Liver (tissue), 9 donors: ENCODE measurements around the gene SKIC8. TPM values are rescaled to one million over a fixed set of nuclear protein-coding genes. Genes with fewer than 3 reads are reported as not detected.

Source experiments
- DNase-seq: peaks from one replicate; pipeline ENCODE4 v3.0.0-alpha.2; 2017; ENCODE audit warnings: low spot score
- H3K27ac ChIP-seq, 2 donors: one replicate each; pipeline ENCODE4 v1.7.0; 2013; ENCODE audit warnings: inconsistent platforms in 2 of 2, low read length in 2 of 2, control low read depth in 1 of 2, low read depth in 1 of 2, mild to moderate bottlenecking in 1 of 2
- H3K27me3 ChIP-seq, 4 donors: one replicate each; pipeline versions ENCODE4 v1.6.1 to v1.7.0; 2013; ENCODE audit warnings: low read length in 3 of 4, inconsistent platforms in 1 of 4, mild to moderate bottlenecking in 1 of 4, moderate library complexity in 1 of 4; ENCODE audit not compliant: control insufficient read depth in 4 of 4, insufficient read depth in 4 of 4
- H3K36me3 ChIP-seq, 4 donors: one replicate each; pipeline versions ENCODE4 v1.6.1 to v1.7.0; 2013; ENCODE audit warnings: low read length in 3 of 4, mild to moderate bottlenecking in 3 of 4, low read depth in 1 of 4, moderate library complexity in 1 of 4; ENCODE audit not compliant: control insufficient read depth in 4 of 4, insufficient read depth in 3 of 4
- H3K4me1 ChIP-seq, 4 donors: one replicate each; pipeline versions ENCODE4 v1.6.1 to v1.7.0; 2013; ENCODE audit warnings: low read length in 3 of 4, mild to moderate bottlenecking in 3 of 4, moderate library complexity in 1 of 4; ENCODE audit not compliant: control insufficient read depth in 4 of 4, insufficient read depth in 4 of 4
- H3K4me3 ChIP-seq, 3 donors: one replicate each; pipeline versions ENCODE4 v1.6.1 to v1.7.0; 2013; ENCODE audit warnings: low read length in 3 of 3, control low read depth in 1 of 3, low read depth in 1 of 3, mild to moderate bottlenecking in 1 of 3
- H3K9ac ChIP-seq, 2 donors: one replicate each; pipeline ENCODE4 v1.7.0; 2013; ENCODE audit warnings: low read length in 2 of 2, mild to moderate bottlenecking in 2 of 2, moderate library complexity in 2 of 2, control low read depth in 1 of 2, low read depth in 1 of 2
- H3K9me3 ChIP-seq, 4 donors: one replicate each; pipeline versions ENCODE4 v1.6.1 to v1.7.0; 2013; ENCODE audit warnings: low read length in 3 of 4; ENCODE audit not compliant: control insufficient read depth in 4 of 4
- ATF3 ChIP-seq: IDR thresholded peaks from 2 replicates; pipeline ENCODE4 v1.6.1; 2016; ENCODE audit warnings: antibody characterized with exemption
- CTCF ChIP-seq: fragments of 150-350 bp; IDR thresholded peaks from 2 replicates; pipeline ENCODE4 v1.5.1; 2017; ENCODE audit warnings: improper control_type of control experiment, low read depth, low read length; ENCODE audit not compliant: missing input control
- EGR1 ChIP-seq, 2 donors: IDR thresholded peaks; 2 replicates each; pipeline ENCODE4 v1.6.1; 2016 to 2018; ENCODE audit warnings: antibody characterized with exemption in 2 of 2, low read depth in 2 of 2
- FOXA1 ChIP-seq: IDR thresholded peaks from 2 replicates; pipeline ENCODE4 v1.6.1; 2016; ENCODE audit warnings: antibody characterized with exemption
- FOXA2 ChIP-seq: IDR thresholded peaks from 2 replicates; pipeline ENCODE4 v1.6.1; 2016; ENCODE audit warnings: antibody characterized with exemption
- GABPA ChIP-seq, 2 donors: IDR thresholded peaks in 1 of 2; conservative IDR thresholded peaks in 1 of 2; 2 replicates each; pipeline ENCODE4 v1.6.1; 2016; ENCODE audit warnings: antibody characterized with exemption in 2 of 2, mild to moderate bottlenecking in 1 of 2, moderate library complexity in 1 of 2
- HNF4A ChIP-seq, 2 donors: conservative IDR thresholded peaks; 2 replicates each; pipeline ENCODE4 v1.6.1; 2016; ENCODE audit warnings: antibody characterized with exemption in 2 of 2, mild to moderate bottlenecking in 2 of 2
- HNF4G ChIP-seq: IDR thresholded peaks from 2 replicates; pipeline ENCODE4 v1.6.1; 2016; ENCODE audit warnings: antibody characterized with exemption
- JUND ChIP-seq, 2 donors: IDR thresholded peaks; 2 replicates each; pipeline ENCODE4 v1.6.1; 2016; ENCODE audit warnings: antibody characterized with exemption in 2 of 2
- MAX ChIP-seq: IDR thresholded peaks from 2 replicates; pipeline ENCODE4 v1.6.1; 2016; ENCODE audit warnings: antibody characterized with exemption
- NR2F2 ChIP-seq: IDR thresholded peaks from 2 replicates; pipeline ENCODE4 v1.6.1; 2016; ENCODE audit warnings: antibody characterized with exemption
- RAD21 ChIP-seq, 2 donors: IDR thresholded peaks; 2 replicates each; pipeline ENCODE4 v1.6.1; 2016; ENCODE audit warnings: antibody characterized with exemption in 2 of 2, mild to moderate bottlenecking in 2 of 2
- REST ChIP-seq: IDR thresholded peaks from 2 replicates; pipeline ENCODE4 v1.6.1; 2016; ENCODE audit warnings: antibody characterized with exemption, mild to moderate bottlenecking
- RXRA ChIP-seq, 2 donors: IDR thresholded peaks; 2 replicates each; pipeline ENCODE4 v1.6.1; 2017 to 2018; ENCODE audit warnings: antibody characterized with exemption in 2 of 2, mild to moderate bottlenecking in 1 of 2
- SP1 ChIP-seq: IDR thresholded peaks from 2 replicates; pipeline ENCODE4 v1.6.1; 2018; ENCODE audit warnings: antibody characterized with exemption, mild to moderate bottlenecking
- YY1 ChIP-seq: IDR thresholded peaks from 2 replicates; pipeline ENCODE4 v1.6.1; 2016; ENCODE audit warnings: antibody characterized with exemption, mild to moderate bottlenecking
- ZBTB33 ChIP-seq: IDR thresholded peaks from 2 replicates; pipeline ENCODE4 v1.6.1; 2016; ENCODE audit warnings: antibody characterized with exemption
- WGBS: extraction: QIAGEN DNeasy Blood & Tissue Kit; methylation state at CpG from one replicate; pipeline ENCODE4 v1.1.7; 2013; 5-methylcytosine and 5-hydroxymethylcytosine counted together
- polyA plus RNA-seq, 2 donors: library from polyadenylated mRNA; stranded (reverse) in 1 of 2; unstranded in 1 of 2; fragments of 200-250 nt in 1 of 2; fragments of >200 nt in 1 of 2; fragmentation: Nextera tagmentation in 1 of 2; extraction: Ambion mirVana in 1 of 2; gene quantifications; one replicate each; pipeline versions ENCODE4 v1.2.1 to v1.2.3, GENCODE V29; 2013 to 2015
- total RNA-seq, 2 donors: library from RNA; depleted of rRNA; stranded (reverse); fragments of >200 nt; gene quantifications; one replicate each; pipeline ENCODE4 v1.2.3, GENCODE V29; 2014
- donor health status: healthy.
- donor health status: healthy.
- donor health status: healthy.
- donor health status: healthy.
- donor health status: healthy.

The SKIC8 gene
- total and polyA plus RNA-seq, 4 donors, result 33.4 to 48.7 (median 40.2) TPM

GRCh38 chr15:78251136-78251535 lies 48.3 kb downstream of the SKIC8 start:
- WGBS, result 84% methylated on average over 9 of the region's 9 CpGs
- no peak for DNase-seq
- Histone ChIP-seq H3K4me1 (no peaks in the 10 kb centered on the region), H3K9me3 (no peaks in the 10 kb centered on the region), H3K9ac (no peak overlapping the region), H3K27ac (no peak overlapping the region), H3K36me3 (no peaks in the 10 kb centered on the region), H3K4me3 (no peak overlapping the region), H3K27me3 (no peaks in the 10 kb centered on the region)
- TF ChIP-seq ZBTB33 (no peak), FOXA2 (no peak), JUND (IDR thresholded peaks at IDR 0.05) (no peak), GABPA (IDR thresholded peaks at IDR 0.05 in 1 of 2, conservative IDR thresholded peaks at IDR 0.05 in 1 of 2) (no peak), HNF4A (conservative IDR thresholded peaks at IDR 0.05) (no peak), RAD21 (IDR thresholded peaks at IDR 0.05) (no peak), YY1 (no peak), NR2F2 (no peak), CTCF (no peak)

GRCh38 chr15:78249131-78249530 lies 50.3 kb downstream of the SKIC8 start:
- no peak overlapping the region for H3K27ac ChIP-seq
- H3K36me3 ChIP-seq, result no peaks in the 10 kb centered on the region
- TF ChIP-seq SP1, result no peak
- TF ChIP-seq MAX, result no peak
- no peak for TF ChIP-seq JUND (IDR thresholded peaks at IDR 0.05)
- no peak for TF ChIP-seq YY1
- no peak for TF ChIP-seq CTCF
- no peak for TF ChIP-seq FOXA2
- TF ChIP-seq ATF3, result no peak
- no peak for TF ChIP-seq EGR1 (IDR thresholded peaks at IDR 0.05; ENCODE audit: low read depth in 2 of 2)
- no peak for TF ChIP-seq FOXA1
- no peak for TF ChIP-seq HNF4G
- TF ChIP-seq GABPA (IDR thresholded peaks at IDR 0.05 in 1 of 2, conservative IDR thresholded peaks at IDR 0.05 in 1 of 2), result no peak
- TF ChIP-seq REST, result no peak
- TF ChIP-seq NR2F2, result no peak
- TF ChIP-seq RXRA (IDR thresholded peaks at IDR 0.05), result no peak
- no peaks in the 10 kb centered on the region for H3K9me3 ChIP-seq
- H3K4me3 ChIP-seq, result no peak overlapping the region
- H3K27me3 ChIP-seq, result no peaks in the 10 kb centered on the region
- no peaks in the 10 kb centered on the region for H3K4me1 ChIP-seq
- H3K9ac ChIP-seq, result no peak overlapping the region
- WGBS, result 92% methylated on average over 5 of the region's 5 CpGs
- no peak for DNase-seq
